ENCODE results near the gene SMG7.

SMG7 gene

GRCh38 chr1:183593356-183593755, 121.1 kb downstream of the SMG7 start:
- no peak for DNase-seq (ENCODE audit: low read depth)
- no peak overlapping the region for H3K4me3 ChIP-seq (ENCODE audit: low read length)
- H3K9ac ChIP-seq (ENCODE audit: low read length) = no peak overlapping the region

GRCh38 chr1:183595537-183595936, 123.2 kb downstream of the SMG7 start:
- DNase-seq (ENCODE audit: low read depth) = no peak
- no peaks in the 10 kb centered on the region for H3K27me3 ChIP-seq (replicated peaks; ENCODE audit: control insufficient read depth, insufficient read depth, low read length)
- no peaks in the 10 kb centered on the region for H3K36me3 ChIP-seq (ENCODE audit: control insufficient read depth, insufficient read depth, low read length, severe bottlenecking)
- no peak overlapping the region for H3K4me3 ChIP-seq (ENCODE audit: low read length)
- H3K9me3 ChIP-seq (ENCODE audit: control insufficient read depth, low read length) = no peaks in the 10 kb centered on the region
- no peak overlapping the region for H3K9ac ChIP-seq (ENCODE audit: low read length)
- H3K4me1 ChIP-seq (ENCODE audit: control insufficient read depth, insufficient read depth, low read length) = peaks cover 25% of the 10 kb centered on the region

More at GRCh38 chr1:183593356-183593755, 121.1 kb downstream of the SMG7 start:
- no peaks in the 10 kb centered on the region for H3K27me3 ChIP-seq (replicated peaks; ENCODE audit: control insufficient read depth, insufficient read depth, low read length)
- peaks cover 9% of the 10 kb centered on the region for H3K4me1 ChIP-seq (ENCODE audit: control insufficient read depth, insufficient read depth, low read length)
- H3K36me3 ChIP-seq (ENCODE audit: control insufficient read depth, insufficient read depth, low read length, severe bottlenecking) = no peaks in the 10 kb centered on the region
- no peaks in the 10 kb centered on the region for H3K9me3 ChIP-seq (ENCODE audit: control insufficient read depth, low read length)

GRCh38 chr1:183596500-183596899, 124.2 kb downstream of the SMG7 start:
- peaks cover 27% of the 10 kb centered on the region for H3K4me1 ChIP-seq (ENCODE audit: control insufficient read depth, insufficient read depth, low read length)
- DNase-seq (ENCODE audit: low read depth) = no peak

GRCh38 chr1:183597656-183598347, 125.5 kb downstream of the SMG7 start:
- Histone ChIP-seq H3K9ac (ENCODE audit: low read length) (peak overlapping the region; percentile 23), H3K4me1 (ENCODE audit: control insufficient read depth, insufficient read depth, low read length) (peaks cover 27% of the 10 kb centered on the region), H3K36me3 (ENCODE audit: control insufficient read depth, insufficient read depth, low read length, severe bottlenecking) (no peaks in the 10 kb centered on the region), H3K27me3 (replicated peaks; ENCODE audit: control insufficient read depth, insufficient read depth, low read length) (no peaks in the 10 kb centered on the region), H3K9me3 (ENCODE audit: control insufficient read depth, low read length) (no peaks in the 10 kb centered on the region), H3K4me3 (ENCODE audit: low read length) (peak overlapping the region; percentile 39)
- no peak for DNase-seq (ENCODE audit: low read depth)

More at GRCh38 chr1:183596500-183596899, 124.2 kb downstream of the SMG7 start:
- Histone ChIP-seq H3K4me3 (ENCODE audit: low read length) (no peak overlapping the region), H3K9ac (ENCODE audit: low read length) (no peak overlapping the region), H3K36me3 (ENCODE audit: control insufficient read depth, insufficient read depth, low read length, severe bottlenecking) (no peaks in the 10 kb centered on the region), H3K27me3 (replicated peaks; ENCODE audit: control insufficient read depth, insufficient read depth, low read length) (no peaks in the 10 kb centered on the region), H3K9me3 (ENCODE audit: control insufficient read depth, low read length) (no peaks in the 10 kb centered on the region)

- Histone ChIP-seq H3K4me1 (ENCODE audit: control insufficient read depth, insufficient read depth, low read length) (peaks cover 27% of the 10 kb centered on the region), H3K9ac (ENCODE audit: low read length) (peak overlapping the region; percentile 12)
These were observed 126.1 kb downstream of the SMG7 start for GRCh38 chr1:183598386-183598785.

GRCh38 chr1:183600136-183600535, 127.8 kb downstream of the SMG7 start:
- H3K27me3 ChIP-seq (replicated peaks; ENCODE audit: control insufficient read depth, insufficient read depth, low read length) = no peaks in the 10 kb centered on the region
- peaks cover 27% of the 10 kb centered on the region for H3K4me1 ChIP-seq (ENCODE audit: control insufficient read depth, insufficient read depth, low read length)
- no peaks in the 10 kb centered on the region for H3K36me3 ChIP-seq (ENCODE audit: control insufficient read depth, insufficient read depth, low read length, severe bottlenecking)
- no peak overlapping the region for H3K9ac ChIP-seq (ENCODE audit: low read length)
- H3K9me3 ChIP-seq (ENCODE audit: control insufficient read depth, low read length) = no peaks in the 10 kb centered on the region
- no peak overlapping the region for H3K4me3 ChIP-seq (ENCODE audit: low read length)
- DNase-seq (ENCODE audit: low read depth) = peak; percentile 50

More at GRCh38 chr1:183598386-183598785, 126.1 kb downstream of the SMG7 start:
- H3K27me3 ChIP-seq (replicated peaks; ENCODE audit: control insufficient read depth, insufficient read depth, low read length) = no peaks in the 10 kb centered on the region
- H3K36me3 ChIP-seq (ENCODE audit: control insufficient read depth, insufficient read depth, low read length, severe bottlenecking) = no peaks in the 10 kb centered on the region
- no peak for DNase-seq (ENCODE audit: low read depth)
- H3K4me3 ChIP-seq (ENCODE audit: low read length) = peak overlapping the region; percentile 39
- no peaks in the 10 kb centered on the region for H3K9me3 ChIP-seq (ENCODE audit: control insufficient read depth, low read length)

GRCh38 chr1:183600634-183601033, 128.3 kb downstream of the SMG7 start:
- no peak overlapping the region for H3K9ac ChIP-seq (ENCODE audit: low read length)
- no peak overlapping the region for H3K4me3 ChIP-seq (ENCODE audit: low read length)
- no peaks in the 10 kb centered on the region for H3K27me3 ChIP-seq (replicated peaks; ENCODE audit: control insufficient read depth, insufficient read depth, low read length)
- H3K36me3 ChIP-seq (ENCODE audit: control insufficient read depth, insufficient read depth, low read length, severe bottlenecking) = no peaks in the 10 kb centered on the region
- peaks cover 27% of the 10 kb centered on the region for H3K4me1 ChIP-seq (ENCODE audit: control insufficient read depth, insufficient read depth, low read length)
- no peaks in the 10 kb centered on the region for H3K9me3 ChIP-seq (ENCODE audit: control insufficient read depth, low read length)
- no peak for DNase-seq (ENCODE audit: low read depth)

- Histone ChIP-seq H3K9ac (ENCODE audit: low read length) (no peak overlapping the region), H3K27me3 (replicated peaks; ENCODE audit: control insufficient read depth, insufficient read depth, low read length) (no peaks in the 10 kb centered on the region), H3K4me1 (ENCODE audit: control insufficient read depth, insufficient read depth, low read length) (peaks cover 26% of the 10 kb centered on the region), H3K9me3 (ENCODE audit: control insufficient read depth, low read length) (no peaks in the 10 kb centered on the region), H3K36me3 (ENCODE audit: control insufficient read depth, insufficient read depth, low read length, severe bottlenecking) (no peaks in the 10 kb centered on the region), H3K4me3 (ENCODE audit: low read length) (no peak overlapping the region)
- DNase-seq (ENCODE audit: low read depth) = no peak
These were observed 130.2 kb downstream of the SMG7 start for GRCh38 chr1:183602510-183602909.

Measured in adipocyte (in vitro differentiated cells).